Uterus (tissue), 2 donors: ENCODE data around the gene HMGN1.

Experiments
- POLR2A ChIP-seq, 2 donors: fragments of 450-650 bp; IDR thresholded peaks; one replicate each; pipeline ENCODE4 v1.6.1; 2016; ENCODE audit warnings: antibody characterized with exemption in 2 of 2, mild to moderate bottlenecking in 1 of 2, moderate library complexity in 1 of 2
- TF ChIP-seq, protein P1 (sequence below), 4 experiments: fragments of 200-600 bp in 2 of 4; fragments of 450-650 bp in 2 of 4; sonication (generic) in 2 of 4; IDR thresholded peaks; one replicate each; pipeline ENCODE4 v1.5.1; 2016 to 2019; ENCODE audit warnings: antibody characterized with exemption in 4 of 4, mild to moderate bottlenecking in 2 of 4, moderate library complexity in 1 of 4

DNA sequence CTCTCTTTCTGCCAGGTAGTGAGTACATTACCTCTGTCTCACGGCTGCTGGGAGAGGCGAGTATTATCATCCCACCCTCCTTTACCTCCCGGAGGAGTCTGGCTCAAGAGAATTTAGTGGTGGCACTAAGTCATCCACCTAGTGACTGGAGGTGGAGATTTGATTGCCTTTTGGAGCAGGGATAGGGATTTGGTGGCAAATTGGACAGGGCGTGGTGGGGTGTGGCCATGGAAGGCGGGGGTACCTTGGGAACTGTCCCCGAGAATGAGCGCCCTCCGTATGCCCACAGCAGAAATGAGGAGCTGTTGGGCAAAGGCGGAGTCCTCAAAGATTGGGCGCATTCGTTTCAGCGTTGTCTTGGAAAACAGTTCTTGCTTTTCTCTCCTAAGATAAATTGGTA is 32.1 kb upstream of the HMGN1 start:
- TF ChIP-seq, protein P1, sequence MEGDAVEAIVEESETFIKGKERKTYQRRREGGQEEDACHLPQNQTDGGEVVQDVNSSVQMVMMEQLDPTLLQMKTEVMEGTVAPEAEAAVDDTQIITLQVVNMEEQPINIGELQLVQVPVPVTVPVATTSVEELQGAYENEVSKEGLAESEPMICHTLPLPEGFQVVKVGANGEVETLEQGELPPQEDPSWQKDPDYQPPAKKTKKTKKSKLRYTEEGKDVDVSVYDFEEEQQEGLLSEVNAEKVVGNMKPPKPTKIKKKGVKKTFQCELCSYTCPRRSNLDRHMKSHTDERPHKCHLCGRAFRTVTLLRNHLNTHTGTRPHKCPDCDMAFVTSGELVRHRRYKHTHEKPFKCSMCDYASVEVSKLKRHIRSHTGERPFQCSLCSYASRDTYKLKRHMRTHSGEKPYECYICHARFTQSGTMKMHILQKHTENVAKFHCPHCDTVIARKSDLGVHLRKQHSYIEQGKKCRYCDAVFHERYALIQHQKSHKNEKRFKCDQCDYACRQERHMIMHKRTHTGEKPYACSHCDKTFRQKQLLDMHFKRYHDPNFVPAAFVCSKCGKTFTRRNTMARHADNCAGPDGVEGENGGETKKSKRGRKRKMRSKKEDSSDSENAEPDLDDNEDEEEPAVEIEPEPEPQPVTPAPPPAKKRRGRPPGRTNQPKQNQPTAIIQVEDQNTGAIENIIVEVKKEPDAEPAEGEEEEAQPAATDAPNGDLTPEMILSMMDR (IDR thresholded peaks at IDR 0.05) = no peak
- no peak for TF ChIP-seq POLR2A (IDR thresholded peaks at IDR 0.05)
